Peyer's patch (tissue), 4 donors: ENCODE measurements around the gene DCTN3.

Experiments used
- POLR2A ChIP-seq, 2 donors: fragments of 450-650 bp; IDR thresholded peaks; one replicate each; pipeline ENCODE4 v1.5.1; 2017; ENCODE audit warnings: antibody characterized with exemption in 2 of 2, mild to moderate bottlenecking in 2 of 2, moderate library complexity in 2 of 2
- TF ChIP-seq, protein P1 (sequence below), 6 experiments: fragments of 450-650 bp in 4 of 6; fragments of 200-600 bp in 2 of 6; sonication (generic) in 1 of 6; IDR thresholded peaks; one replicate each; pipeline ENCODE4 v1.5.1; 2017 to 2019; ENCODE audit warnings: antibody characterized with exemption in 6 of 6, mild to moderate bottlenecking in 3 of 6, moderate library complexity in 1 of 6

GRCh38 chr9:34570809-34571480 is 49.4 kb downstream of the DCTN3 start:
- no peak for TF ChIP-seq POLR2A (IDR thresholded peaks at IDR 0.05)
- TF ChIP-seq, protein P1, sequence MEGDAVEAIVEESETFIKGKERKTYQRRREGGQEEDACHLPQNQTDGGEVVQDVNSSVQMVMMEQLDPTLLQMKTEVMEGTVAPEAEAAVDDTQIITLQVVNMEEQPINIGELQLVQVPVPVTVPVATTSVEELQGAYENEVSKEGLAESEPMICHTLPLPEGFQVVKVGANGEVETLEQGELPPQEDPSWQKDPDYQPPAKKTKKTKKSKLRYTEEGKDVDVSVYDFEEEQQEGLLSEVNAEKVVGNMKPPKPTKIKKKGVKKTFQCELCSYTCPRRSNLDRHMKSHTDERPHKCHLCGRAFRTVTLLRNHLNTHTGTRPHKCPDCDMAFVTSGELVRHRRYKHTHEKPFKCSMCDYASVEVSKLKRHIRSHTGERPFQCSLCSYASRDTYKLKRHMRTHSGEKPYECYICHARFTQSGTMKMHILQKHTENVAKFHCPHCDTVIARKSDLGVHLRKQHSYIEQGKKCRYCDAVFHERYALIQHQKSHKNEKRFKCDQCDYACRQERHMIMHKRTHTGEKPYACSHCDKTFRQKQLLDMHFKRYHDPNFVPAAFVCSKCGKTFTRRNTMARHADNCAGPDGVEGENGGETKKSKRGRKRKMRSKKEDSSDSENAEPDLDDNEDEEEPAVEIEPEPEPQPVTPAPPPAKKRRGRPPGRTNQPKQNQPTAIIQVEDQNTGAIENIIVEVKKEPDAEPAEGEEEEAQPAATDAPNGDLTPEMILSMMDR (IDR thresholded peaks at IDR 0.05), result no peak
